PC-9 (cell line): ENCODE results near the gene ADAMTS12.

ENCODE experiments used
- CTCF ChIP-seq: fragments of 200-600 bp; sonication (generic); conservative IDR thresholded peaks from 2 replicates; pipeline ENCODE4 v1.6.1; 2017; ENCODE audit warnings: mixed run types, antibody characterized with exemption, mild to moderate bottlenecking, moderate library complexity
- EZH2 ChIP-seq: fragments of 200-600 bp; sonication (generic); IDR thresholded peaks from 2 replicates; pipeline ENCODE4 v1.8.0; 2017; ENCODE audit warnings: antibody characterized with exemption, low read depth

- no peak for TF ChIP-seq EZH2
- no peak for TF ChIP-seq CTCF
Measured at GRCh38 chr5:33563983-33564908, 327.5 kb downstream of the ADAMTS12 start.
